Nephron progenitor cell (in vitro differentiated cells): ENCODE data around the gene LARGE1.
A peak's percentile ranks its signal among the peaks of the same experiment; 100 is the strongest.

Experiments used
- DNase-seq: peaks from one replicate; pipeline ENCODE4 v3.0.0; 2021
- H3K27ac Mint-ChIP-seq: 2 replicates; pipeline ENCODE4 v1.8.0; 2021; ENCODE audit warnings: mild to moderate bottlenecking, moderate library complexity, mixed read lengths
- H3K27me3 Mint-ChIP-seq: 2 replicates; pipeline ENCODE4 v1.8.0; 2021; ENCODE audit warnings: mild to moderate bottlenecking, low read depth, mixed read lengths; ENCODE audit not compliant: poor library complexity
- H3K36me3 Mint-ChIP-seq: 2 replicates; pipeline ENCODE4 v1.8.0; 2021; ENCODE audit warnings: low read depth, mixed read lengths
- H3K4me1 Mint-ChIP-seq: 2 replicates; pipeline ENCODE4 v1.8.0; 2021; ENCODE audit warnings: mixed read lengths
- H3K4me3 Mint-ChIP-seq: 2 replicates; pipeline ENCODE4 v1.8.0; 2021; ENCODE audit warnings: mild to moderate bottlenecking, moderate library complexity, mixed read lengths
- H3K9me3 Mint-ChIP-seq: 2 replicates; pipeline ENCODE4 v1.8.0; 2021; ENCODE audit warnings: mild to moderate bottlenecking, moderate library complexity, mixed read lengths
- CTCF ChIP-seq: fragments of 200-600 bp; sonication (generic); IDR thresholded peaks from 2 replicates; pipeline ENCODE4 v1.5.0; 2021; ENCODE audit warnings: antibody characterized with exemption

LARGE1 gene

GRCh38 chr22:33883961-33884808 lies 36.1 kb downstream of the LARGE1 start:
- Mint-ChIP-seq H3K27me3 (peaks cover 7% of the 10 kb centered on the region), H3K4me1 (peaks cover 49% of the 10 kb centered on the region), H3K27ac (no peak overlapping the region), H3K9me3 (no peaks in the 10 kb centered on the region), H3K4me3 (no peak overlapping the region), H3K36me3 (no peaks in the 10 kb centered on the region)
- DNase-seq: no peak
- no peak for TF ChIP-seq CTCF

DNA sequence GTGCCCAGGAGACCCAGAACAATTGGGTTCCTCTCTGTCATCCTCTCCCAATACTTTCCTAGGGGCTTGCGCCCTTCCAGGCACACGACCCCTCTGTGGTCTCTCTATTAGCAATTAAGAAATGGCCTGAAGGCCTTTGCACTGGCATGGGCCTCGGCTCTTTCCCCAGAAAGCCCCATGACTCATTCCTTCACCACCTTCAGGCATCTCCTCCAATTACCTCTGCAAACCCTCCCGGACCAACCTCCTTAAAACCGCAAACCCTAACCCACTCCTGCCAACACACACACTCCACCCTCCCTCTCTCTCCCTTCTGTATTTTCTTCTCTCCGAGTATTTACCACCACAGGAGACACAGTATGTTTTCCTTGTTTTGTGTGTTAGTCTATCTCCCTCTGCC lies 36.7 kb downstream of the LARGE1 start:
- H3K4me1 Mint-ChIP-seq: peaks cover 46% of the 10 kb centered on the region
- H3K36me3 Mint-ChIP-seq: no peaks in the 10 kb centered on the region
- no peak overlapping the region for H3K27ac Mint-ChIP-seq
- H3K9me3 Mint-ChIP-seq: no peaks in the 10 kb centered on the region
- no peak overlapping the region for H3K4me3 Mint-ChIP-seq
- H3K27me3 Mint-ChIP-seq: peaks cover 7% of the 10 kb centered on the region
- no peak for DNase-seq
- TF ChIP-seq CTCF: no peak

- Mint-ChIP-seq H3K36me3 (no peaks in the 10 kb centered on the region), H3K4me1 (peaks cover 41% of the 10 kb centered on the region), H3K27me3 (peaks cover 7% of the 10 kb centered on the region), H3K4me3 (no peak overlapping the region), H3K27ac (no peak overlapping the region), H3K9me3 (no peaks in the 10 kb centered on the region)
- DNase-seq: no peak
- no peak for TF ChIP-seq CTCF
Observed at GRCh38 chr22:33882991-33883390, 37.3 kb downstream of the LARGE1 start.

- TF ChIP-seq CTCF: no peak
- Mint-ChIP-seq H3K27me3 (peaks cover 3% of the 10 kb centered on the region), H3K27ac (peak overlapping the region; percentile 20), H3K4me1 (peaks cover 46% of the 10 kb centered on the region), H3K4me3 (no peak overlapping the region), H3K9me3 (no peaks in the 10 kb centered on the region), H3K36me3 (no peaks in the 10 kb centered on the region)
- DNase-seq: no peak
Observed at GRCh38 chr22:33880986-33881385, 39.3 kb downstream of the LARGE1 start.

- H3K9me3 Mint-ChIP-seq: no peaks in the 10 kb centered on the region
- no peaks in the 10 kb centered on the region for H3K36me3 Mint-ChIP-seq
- H3K27ac Mint-ChIP-seq: no peak overlapping the region
- H3K4me3 Mint-ChIP-seq: no peak overlapping the region
- TF ChIP-seq CTCF: no peak
- DNase-seq: no peak
- H3K4me1 Mint-ChIP-seq: peaks cover 55% of the 10 kb centered on the region
- no peaks in the 10 kb centered on the region for H3K27me3 Mint-ChIP-seq
Observed at GRCh38 chr22:33879796-33880195, 40.5 kb downstream of the LARGE1 start.

DNA sequence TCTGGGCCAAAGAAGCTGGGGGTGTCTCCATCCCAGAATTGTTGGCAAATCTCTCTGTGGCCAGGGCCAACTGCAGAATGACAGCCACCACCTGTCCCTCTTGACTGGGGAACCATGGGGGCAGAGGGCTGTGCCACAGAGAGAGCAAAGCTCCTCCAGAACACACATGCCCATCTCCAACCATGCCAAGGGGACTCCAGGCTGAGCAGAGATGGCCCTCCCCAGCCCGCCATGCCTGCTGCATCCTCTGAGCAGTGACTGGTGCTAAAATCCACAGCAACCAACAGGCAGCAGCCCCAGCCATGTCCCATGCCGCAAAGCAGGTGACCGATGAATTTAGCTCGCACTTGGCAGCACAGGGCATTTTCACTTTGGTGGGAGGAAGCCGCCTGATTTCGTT lies 45.0 kb downstream of the LARGE1 start:
- no peak for TF ChIP-seq CTCF
- no peak for DNase-seq

More for the DNA sequence above, 45.0 kb downstream of the LARGE1 start:
- H3K4me3 Mint-ChIP-seq: no peak overlapping the region
- peaks cover 3% of the 10 kb centered on the region for H3K27me3 Mint-ChIP-seq
- H3K4me1 Mint-ChIP-seq: peaks cover 50% of the 10 kb centered on the region
- no peaks in the 10 kb centered on the region for H3K9me3 Mint-ChIP-seq
- H3K27ac Mint-ChIP-seq: no peak overlapping the region
- no peaks in the 10 kb centered on the region for H3K36me3 Mint-ChIP-seq
